Chondrocyte (in vitro differentiated cells): ENCODE results near the gene TMEM175. TPM values are rescaled to one million over a fixed set of nuclear protein-coding genes. Genes with fewer than 3 reads are reported as not detected.
A peak's percentile ranks its signal among the peaks of the same experiment; 100 is the strongest.

Experiments used
- DNase-seq: peaks from one replicate; pipeline ENCODE4 v3.0.0; 2021; ENCODE audit warnings: mixed read lengths, low spot score
- H3K27ac Mint-ChIP-seq: one replicate; pipeline ENCODE4 v1.8.0; 2021; ENCODE audit warnings: mild to moderate bottlenecking, moderate library complexity, mixed read lengths; ENCODE audit not compliant: unreplicated experiment
- H3K27me3 Mint-ChIP-seq: 2 replicates; pipeline ENCODE4 v1.8.0; 2021; ENCODE audit warnings: low read depth, mixed read lengths
- H3K36me3 Mint-ChIP-seq: 2 replicates; pipeline ENCODE4 v1.8.0; 2021; ENCODE audit warnings: low read depth, mixed read lengths
- H3K4me1 Mint-ChIP-seq: 2 replicates; pipeline ENCODE4 v1.8.0; 2021; ENCODE audit warnings: low read depth, mild to moderate bottlenecking, mixed read lengths
- H3K4me3 Mint-ChIP-seq: one replicate; pipeline ENCODE4 v1.8.0; 2021; ENCODE audit warnings: mild to moderate bottlenecking, moderate library complexity, mixed read lengths; ENCODE audit not compliant: unreplicated experiment
- H3K9me3 Mint-ChIP-seq: 2 replicates; pipeline ENCODE4 v1.8.0; 2021; ENCODE audit warnings: low read depth, mixed read lengths
- CTCF ChIP-seq: fragments of 200-600 bp; sonication (generic); IDR thresholded peaks from 2 replicates; pipeline ENCODE4 v1.5.0; 2021; ENCODE audit warnings: antibody characterized with exemption, mild to moderate bottlenecking, moderate library complexity
- total RNA-seq: library from RNA; stranded (reverse); gene quantifications from 3 replicates; pipeline ENCODE4 v1.2.1, GENCODE V29; 2021

TMEM175 gene
- total RNA-seq, 1 donor from 2014 or later = 26.1 TPM

GRCh38 chr4:913280-913618, 19.0 kb upstream of the TMEM175 start:
- Mint-ChIP-seq H3K27me3 (no peaks in the 10 kb centered on the region), H3K27ac (no peak overlapping the region), H3K4me1 (peaks cover 10% of the 10 kb centered on the region), H3K4me3 (no peak overlapping the region), H3K9me3 (peaks cover 5% of the 10 kb centered on the region), H3K36me3 (peaks cover 2% of the 10 kb centered on the region)
- peak; percentile 40 for DNase-seq
- no peak for TF ChIP-seq CTCF

DNA sequence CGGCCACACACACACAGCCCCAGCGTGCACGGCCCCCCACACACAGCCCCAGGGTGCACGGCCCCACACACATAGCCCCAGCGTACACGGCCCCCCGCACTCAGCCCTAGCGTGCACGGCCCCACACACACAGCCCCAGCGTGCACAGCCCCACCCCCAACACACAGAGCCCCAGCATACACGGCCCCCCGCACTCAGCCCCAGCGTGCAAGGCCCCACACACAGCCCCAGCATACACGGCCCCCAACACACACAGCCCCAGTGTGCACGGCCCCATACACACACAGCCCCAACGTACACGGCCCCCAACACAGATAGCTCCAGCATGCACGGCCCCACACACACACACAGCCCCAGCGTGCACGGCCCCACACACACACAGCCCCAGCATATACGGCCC, 17.7 kb upstream of the TMEM175 start:
- no peaks in the 10 kb centered on the region for H3K27me3 Mint-ChIP-seq
- no peak overlapping the region for H3K4me3 Mint-ChIP-seq
- no peak for TF ChIP-seq CTCF
- no peak for DNase-seq
- peaks cover 2% of the 10 kb centered on the region for H3K36me3 Mint-ChIP-seq
- peaks cover 10% of the 10 kb centered on the region for H3K4me1 Mint-ChIP-seq
- H3K27ac Mint-ChIP-seq = no peak overlapping the region
- H3K9me3 Mint-ChIP-seq = peaks cover 5% of the 10 kb centered on the region

DNA sequence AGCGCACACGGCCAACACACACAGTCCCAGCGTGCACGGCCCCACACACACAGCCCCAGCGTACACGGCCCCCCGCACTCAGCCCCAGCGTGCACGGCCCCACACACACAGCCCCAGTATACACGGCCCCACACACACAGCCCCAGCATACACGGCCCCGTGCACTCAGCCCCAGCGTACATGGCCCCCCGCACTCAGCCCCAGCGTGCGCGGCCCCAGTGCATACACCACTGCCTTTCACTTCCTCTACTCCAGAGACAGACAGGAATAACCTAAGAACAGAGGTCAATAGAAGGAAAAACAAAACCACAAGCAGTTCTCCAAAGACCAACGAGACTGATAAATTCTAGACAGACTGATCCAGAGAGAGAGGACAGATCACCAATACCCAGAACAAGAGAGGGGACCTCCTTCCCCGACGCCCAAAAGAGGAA, 17.2 kb upstream of the TMEM175 start:
- no peak for DNase-seq
- Mint-ChIP-seq H3K4me3 (no peak overlapping the region), H3K27me3 (no peaks in the 10 kb centered on the region), H3K36me3 (peaks cover 2% of the 10 kb centered on the region), H3K4me1 (peaks cover 10% of the 10 kb centered on the region), H3K9me3 (peaks cover 5% of the 10 kb centered on the region), H3K27ac (peak overlapping the region; percentile 62)
- TF ChIP-seq CTCF = no peak

GRCh38 chr4:915595-915994, 16.7 kb upstream of the TMEM175 start:
- DNase-seq = no peak
- H3K27ac Mint-ChIP-seq = no peak overlapping the region
- peaks cover 10% of the 10 kb centered on the region for H3K4me1 Mint-ChIP-seq

GRCh38 chr4:917466-917865, 14.8 kb upstream of the TMEM175 start:
- H3K36me3 Mint-ChIP-seq = peaks cover 2% of the 10 kb centered on the region
- TF ChIP-seq CTCF = no peak
- no peak overlapping the region for H3K4me3 Mint-ChIP-seq
- no peak overlapping the region for H3K27ac Mint-ChIP-seq
- no peaks in the 10 kb centered on the region for H3K27me3 Mint-ChIP-seq
- peaks cover 13% of the 10 kb centered on the region for H3K4me1 Mint-ChIP-seq
- no peak for DNase-seq
- H3K9me3 Mint-ChIP-seq = peaks cover 5% of the 10 kb centered on the region

More at GRCh38 chr4:915595-915994, 16.7 kb upstream of the TMEM175 start:
- H3K36me3 Mint-ChIP-seq = peaks cover 2% of the 10 kb centered on the region
- H3K9me3 Mint-ChIP-seq = peaks cover 5% of the 10 kb centered on the region
- no peak for TF ChIP-seq CTCF
- no peak overlapping the region for H3K4me3 Mint-ChIP-seq
- H3K27me3 Mint-ChIP-seq = no peaks in the 10 kb centered on the region
